GM12878 (cell line): ENCODE measurements around the gene RNF152. TPM values are rescaled to one million over a fixed set of nuclear protein-coding genes. Genes with fewer than 3 reads are reported as not detected.
A peak's percentile ranks its signal among the peaks of the same experiment; 100 is the strongest.

ENCODE experiments used
- ATF7 ChIP-seq: fragments of 450-650 bp; IDR thresholded peaks from 2 replicates; pipeline ENCODE4 v1.6.1; 2016; ENCODE audit warnings: low read depth, mild to moderate bottlenecking
- BCL11A ChIP-seq: IDR thresholded peaks from 2 replicates; pipeline ENCODE4 v1.6.1; 2011; ENCODE audit warnings: low read depth, low read length
- CREB1 ChIP-seq: IDR thresholded peaks from 2 replicates; pipeline ENCODE4 v1.6.1; 2012; ENCODE audit warnings: low read depth, mild to moderate bottlenecking, inconsistent platforms
- CUX1 ChIP-seq: IDR thresholded peaks from 2 replicates; pipeline ENCODE4 v1.6.1; 2012; ENCODE audit warnings: improper control_type of control experiment, low read depth, low read length; ENCODE audit not compliant: insufficient replicate concordance
- EP300 ChIP-seq, 2 experiments: fragments of 150-350 bp in 1 of 2; IDR thresholded peaks; 2 replicates each; pipeline ENCODE4 v1.6.1; 2011 to 2012; ENCODE audit warnings: low read depth in 2 of 2, low read length in 2 of 2, borderline replicate concordance in 1 of 2, improper control_type of control experiment in 1 of 2, inconsistent platforms in 1 of 2; ENCODE audit not compliant: control insufficient read depth in 1 of 2
- EZH2 ChIP-seq: IDR thresholded peaks from 2 replicates; pipeline ENCODE4 v1.6.1; 2012; ENCODE audit warnings: low read depth, mild to moderate bottlenecking, control low read depth, inconsistent platforms, low read length, borderline replicate concordance; ENCODE audit not compliant: control insufficient read depth
- IKZF2 ChIP-seq, 2 experiments: fragments of 450-650 bp; IDR thresholded peaks; 2 replicates each; pipeline ENCODE4 v1.6.1; 2017; ENCODE audit warnings: mild to moderate bottlenecking in 2 of 2, moderate library complexity in 2 of 2
- JUNB ChIP-seq: IDR thresholded peaks from 2 replicates; pipeline ENCODE4 v1.6.1; 2016; ENCODE audit warnings: antibody characterized with exemption, mild to moderate bottlenecking
- JUND ChIP-seq: IDR thresholded peaks from 2 replicates; pipeline ENCODE4 v1.6.1; 2012; ENCODE audit warnings: low read depth, mild to moderate bottlenecking, low read length, improper control_type of control experiment, moderate library complexity
- KLF5 ChIP-seq: fragments of 450-650 bp; IDR thresholded peaks from 2 replicates; pipeline ENCODE4 v1.6.1; 2014; ENCODE audit warnings: mild to moderate bottlenecking; ENCODE audit not compliant: partially characterized antibody
- MTA2 ChIP-seq: fragments of 450-650 bp; IDR thresholded peaks from 2 replicates; pipeline ENCODE4 v1.6.1; 2016; ENCODE audit warnings: low read depth, mild to moderate bottlenecking, moderate library complexity
- NR2F1 ChIP-seq: fragments of 450-650 bp; conservative IDR thresholded peaks from 2 replicates; pipeline ENCODE4 v1.6.1; 2017; ENCODE audit warnings: mild to moderate bottlenecking
- NRF1 ChIP-seq: conservative IDR thresholded peaks from 2 replicates; pipeline ENCODE4 v1.6.1; 2011; ENCODE audit warnings: mild to moderate bottlenecking, low read depth, low read length, improper control_type of control experiment
- PAX8 ChIP-seq: fragments of 450-650 bp; IDR thresholded peaks from 2 replicates; pipeline ENCODE4 v1.6.1; 2017; ENCODE audit warnings: mild to moderate bottlenecking, moderate library complexity
- PKNOX1 ChIP-seq: fragments of 450-650 bp; IDR thresholded peaks from 2 replicates; pipeline ENCODE4 v1.6.1; 2016; ENCODE audit warnings: mild to moderate bottlenecking
- POU2F2 ChIP-seq: IDR thresholded peaks from 3 replicates; pipeline ENCODE4 v1.6.1; 2011; ENCODE audit warnings: low read depth, mild to moderate bottlenecking, low read length, borderline replicate concordance
- RAD51 ChIP-seq: fragments of 450-650 bp; IDR thresholded peaks from 2 replicates; pipeline ENCODE4 v1.6.1; 2016; ENCODE audit warnings: moderate library complexity, mild to moderate bottlenecking, inconsistent platforms
- RELA ChIP-seq: fragments of 450-650 bp; IDR thresholded peaks from 2 replicates; pipeline ENCODE4 v1.8.0; 2014; ENCODE audit warnings: borderline replicate concordance; ENCODE audit not compliant: partially characterized antibody
- RFX5 ChIP-seq: IDR thresholded peaks from 2 replicates; pipeline ENCODE4 v1.6.1; 2011; ENCODE audit warnings: low read depth, low read length, improper control_type of control experiment
- TCF12 ChIP-seq: IDR thresholded peaks from 2 replicates; pipeline ENCODE4 v1.6.1; 2011; ENCODE audit warnings: low read depth, mild to moderate bottlenecking, low read length
- TCF3 ChIP-seq: IDR thresholded peaks from 2 replicates; pipeline ENCODE4 v1.6.1; 2012; ENCODE audit warnings: low read depth, mild to moderate bottlenecking, low read length, borderline replicate concordance; ENCODE audit not compliant: insufficient read depth
- ZNF384 ChIP-seq: IDR thresholded peaks from 2 replicates; pipeline ENCODE4 v1.6.1; 2012; ENCODE audit warnings: low read depth, mild to moderate bottlenecking, low read length, improper control_type of control experiment, borderline replicate concordance
- polyA plus RNA-seq, 11 experiments: library from polyadenylated mRNA; depleted of rRNA in 4 of 11; unstranded in 6 of 11; stranded (reverse) in 5 of 11; fragments of >200 nt; fragmentation: Nextera tagmentation in 4 of 11; fragmentation: Illumina TruSeq in 1 of 11; extraction: Ambion mirVana in 4 of 11; extraction: Trizol in 1 of 11; gene quantifications; 1 replicate in 1 of 11; 2 replicates in 10 of 11; pipeline versions ENCODE4 v1.2.1 to v1.2.3, GENCODE V29; 2011 to 2016; ENCODE audit warnings: inconsistent platforms in 2 of 11, missing spikeins in 2 of 11, low read depth in 1 of 11
- total RNA-seq, 4 experiments: library from RNA; depleted of rRNA in 3 of 4; stranded (reverse); fragments of >200 nt in 3 of 4; fragmentation: Illumina TruSeq in 1 of 4; extraction: Trizol in 1 of 4; gene quantifications; 2 replicates each; pipeline versions ENCODE4 v1.2.1 to v1.2.3, GENCODE V29; 2013 to 2021
- TF ChIP-seq, protein P1 (sequence below): fragments of 450-650 bp; formaldehyde crosslinking; IDR thresholded peaks from 2 replicates; pipeline ENCODE4 v1.4.0; 2022; ENCODE audit warnings: mild to moderate bottlenecking, moderate library complexity

The RNF152 gene
- total and polyA plus RNA-seq, 10 of the 15 experiments (the other 5 are each of a cell fraction or from before 2014, with no cell fraction given), result under 0.01 to 0.07 (median 0.03) TPM; not detected in 7

- TF ChIP-seq CUX1 (no peak), JUNB (peak; percentile 9; the same call in 1 of the 2 replicates), POU2F2 (peak; percentile 53; the same call in 1 of the 3 replicates), RFX5 (no peak), PAX8 (no peak), PKNOX1 (peak; percentile 78), KLF5 (no peak), RAD51 (peak; percentile 49; the same call in 1 of the 2 replicates), IKZF2 (IDR thresholded peaks at IDR 0.05) (peak in 1 of 2 experiments; percentile 18; a peak in 2 of 4 replicates), CREB1 (no peak), NR2F1 (peak; percentile 73; the same call in 1 of the 2 replicates), ZNF384 (no peak), EZH2 (no peak), BCL11A (peak; percentile 68), RELA (no peak), EP300 (IDR thresholded peaks at IDR 0.05; ENCODE audit: borderline replicate concordance in 1 of 2, control insufficient read depth in 1 of 2, low read depth in 2 of 2, low read length in 2 of 2) (0 out of 4 replicates have a peak, but pooled peaks have one; percentile 35 to 46), NRF1 (no peak), JUND (no peak), TCF12 (no peak), TCF3 (no peak), ATF7 (peak; percentile 93), MTA2 (peak; percentile 89)
- TF ChIP-seq, protein P1, sequence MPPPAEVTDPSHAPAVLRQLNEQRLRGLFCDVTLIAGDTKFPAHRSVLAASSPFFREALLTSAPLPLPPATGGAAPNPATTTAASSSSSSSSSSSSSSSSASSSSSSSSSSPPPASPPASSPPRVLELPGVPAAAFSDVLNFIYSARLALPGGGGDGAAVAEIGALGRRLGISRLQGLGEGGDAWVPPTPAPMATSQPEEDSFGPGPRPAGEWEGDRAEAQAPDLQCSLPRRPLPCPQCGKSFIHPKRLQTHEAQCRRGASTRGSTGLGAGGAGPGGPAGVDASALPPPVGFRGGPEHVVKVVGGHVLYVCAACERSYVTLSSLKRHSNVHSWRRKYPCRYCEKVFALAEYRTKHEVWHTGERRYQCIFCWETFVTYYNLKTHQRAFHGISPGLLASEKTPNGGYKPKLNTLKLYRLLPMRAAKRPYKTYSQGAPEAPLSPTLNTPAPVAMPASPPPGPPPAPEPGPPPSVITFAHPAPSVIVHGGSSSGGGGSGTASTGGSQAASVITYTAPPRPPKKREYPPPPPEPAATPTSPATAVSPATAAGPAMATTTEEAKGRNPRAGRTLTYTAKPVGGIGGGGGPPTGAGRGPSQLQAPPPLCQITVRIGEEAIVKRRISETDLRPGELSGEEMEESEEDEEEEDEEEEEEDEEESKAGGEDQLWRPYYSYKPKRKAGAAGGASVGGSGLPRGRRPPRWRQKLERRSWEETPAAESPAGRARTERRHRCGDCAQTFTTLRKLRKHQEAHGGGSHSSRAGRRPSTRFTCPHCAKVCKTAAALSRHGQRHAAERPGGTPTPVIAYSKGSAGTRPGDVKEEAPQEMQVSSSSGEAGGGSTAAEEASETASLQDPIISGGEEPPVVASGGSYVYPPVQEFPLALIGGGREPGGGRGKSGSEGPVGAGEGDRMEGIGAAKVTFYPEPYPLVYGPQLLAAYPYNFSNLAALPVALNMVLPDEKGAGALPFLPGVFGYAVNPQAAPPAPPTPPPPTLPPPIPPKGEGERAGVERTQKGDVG (CRISPR knock-in tag), result no peak
Measured at GRCh38 chr18:61764381-61764780, 128.4 kb downstream of the RNF152 start (continued).
